Activated CD8-positive, alpha-beta memory T cell treated with anti-CD3 and anti-CD28 coated beads, Interleukin-2, amount 50 U/mL, for 24 hours (primary cell): ENCODE results near the gene UGT2B11.
"Not testable (repeated sequence)": the region's sequence is repeated elsewhere in the genome, so short reads cannot be mapped to it uniquely, and the experiment has no call there.

Source experiments
- DNase-seq: peaks from one replicate; pipeline ENCODE4 v3.0.0-alpha.2; 2020; ENCODE audit errors: extremely low read depth

Gene UGT2B11

GRCh38 chr4:69214716-69215115, at the start of gene UGT2B11:
Gene UGT2B11, minus strand, starts transcription at chr4:69214748. Its CDS starts 26 bp downstream, at chr4:69214722.
- no peak for DNase-seq

GRCh38 chr4:69253147-69253772, 38.7 kb upstream of the UGT2B11 start:
- not testable (repeated sequence) for DNase-seq

GRCh38 chr4:69250884-69251283, 36.3 kb upstream of the UGT2B11 start:
- DNase-seq: not testable (repeated sequence)

- not testable (repeated sequence) for DNase-seq
Measured at GRCh38 chr4:69242562-69243240, 28.2 kb upstream of the UGT2B11 start.

- not testable (repeated sequence) for DNase-seq
Measured at GRCh38 chr4:69241746-69242145, 27.2 kb upstream of the UGT2B11 start.

GRCh38 chr4:69240787-69241186, 26.2 kb upstream of the UGT2B11 start:
- DNase-seq: not testable (repeated sequence)

GRCh38 chr4:69239557-69240168, 25.1 kb upstream of the UGT2B11 start:
- DNase-seq: no peak

GRCh38 chr4:69239092-69239491, 24.5 kb upstream of the UGT2B11 start:
- DNase-seq: no peak

- DNase-seq: no peak
Measured at GRCh38 chr4:69224891-69225290, 10.3 kb upstream of the UGT2B11 start.

- DNase-seq: not testable (repeated sequence)
Measured at GRCh38 chr4:69223277-69223676, 8.7 kb upstream of the UGT2B11 start.

GRCh38 chr4:69218491-69218890, 3.9 kb upstream of the UGT2B11 start:
- not testable (repeated sequence) for DNase-seq

- no peak for DNase-seq
Measured at GRCh38 chr4:69210911-69211310, 3.6 kb downstream of the UGT2B11 start.

- DNase-seq: not testable (repeated sequence)
Measured at GRCh38 chr4:69198506-69198905, 16.0 kb downstream of the UGT2B11 start.

- no peak for DNase-seq
Measured at GRCh38 chr4:69196209-69196965, 18.2 kb downstream of the UGT2B11 start.

- DNase-seq: no peak
Measured at GRCh38 chr4:69194166-69194565, 20.4 kb downstream of the UGT2B11 start.

GRCh38 chr4:69191905-69192304, 22.6 kb downstream of the UGT2B11 start:
- not testable (repeated sequence) for DNase-seq

GRCh38 chr4:69190621-69191020, 23.9 kb downstream of the UGT2B11 start:
- not testable (repeated sequence) for DNase-seq

- not testable (repeated sequence) for DNase-seq
Measured at GRCh38 chr4:69181519-69182169, 32.9 kb downstream of the UGT2B11 start.

GRCh38 chr4:69179817-69180216, 34.7 kb downstream of the UGT2B11 start:
- DNase-seq: not testable (repeated sequence)

GRCh38 chr4:69178751-69179205, 35.8 kb downstream of the UGT2B11 start:
- not testable (repeated sequence) for DNase-seq
